ENCODE results near the gene ARID2.
A peak's percentile ranks its signal among the peaks of the same experiment; 100 is the strongest.

The ARID2 gene

GRCh38 chr12:45727980-45728629 lies 1.4 kb upstream of the ARID2 start:
- TF ChIP-seq GATA1 (IDR thresholded peaks at IDR 0.05; ENCODE audit: low read depth, low read length) (no peak), POLR2A (IDR thresholded peaks at IDR 0.05; ENCODE audit: low read length) (no peak)
- no peak for DNase-seq

- TF ChIP-seq GATA1 (IDR thresholded peaks at IDR 0.05; ENCODE audit: low read depth, low read length) (no peak), POLR2A (IDR thresholded peaks at IDR 0.05; ENCODE audit: low read length) (peak; percentile 95)
- DNase-seq, result peak; percentile 96 to 98
Observed at GRCh38 chr12:45728630-45729232, 775 bp upstream of the ARID2 start.

- TF ChIP-seq POLR2A (IDR thresholded peaks at IDR 0.05; ENCODE audit: low read length) (no peak), GATA1 (IDR thresholded peaks at IDR 0.05; ENCODE audit: low read depth, low read length) (no peak)
- peak; percentile 68 to 83 for DNase-seq
Observed at GRCh38 chr12:45730084-45730347, 510 bp downstream of the ARID2 start.

GRCh38 chr12:45730348-45731189 lies 1.1 kb downstream of the ARID2 start:
- TF ChIP-seq GATA1 (IDR thresholded peaks at IDR 0.05; ENCODE audit: low read depth, low read length), result no peak
- no peak for TF ChIP-seq POLR2A (IDR thresholded peaks at IDR 0.05; ENCODE audit: low read length)
- peak; percentile 69 to 81 for DNase-seq

- DNase-seq, result no peak
- TF ChIP-seq POLR2A (IDR thresholded peaks at IDR 0.05; ENCODE audit: low read length) (no peak), GATA1 (IDR thresholded peaks at IDR 0.05; ENCODE audit: low read depth, low read length) (no peak)
Observed at GRCh38 chr12:45731190-45731775, 1.8 kb downstream of the ARID2 start.

- DNase-seq, result peak; percentile 20 to 46
- TF ChIP-seq GATA1 (IDR thresholded peaks at IDR 0.05; ENCODE audit: low read depth, low read length) (no peak), POLR2A (IDR thresholded peaks at IDR 0.05; ENCODE audit: low read length) (no peak)
Observed at GRCh38 chr12:45732250-45732649, 2.7 kb downstream of the ARID2 start.

- TF ChIP-seq GATA1 (IDR thresholded peaks at IDR 0.05; ENCODE audit: low read depth, low read length), result no peak
- TF ChIP-seq POLR2A (IDR thresholded peaks at IDR 0.05; ENCODE audit: low read length), result no peak
- DNase-seq, result peak; percentile 19 to 33
Observed at GRCh38 chr12:45732936-45733335, 3.4 kb downstream of the ARID2 start.

- TF ChIP-seq GATA1 (IDR thresholded peaks at IDR 0.05; ENCODE audit: low read depth, low read length), result no peak
- no peak for TF ChIP-seq POLR2A (IDR thresholded peaks at IDR 0.05; ENCODE audit: low read length)
- no peak for DNase-seq
Observed at GRCh38 chr12:45737638-45738037, 8.1 kb downstream of the ARID2 start.

- peak in 1 of 2 experiments; percentile 8 for DNase-seq
- TF ChIP-seq GATA1 (IDR thresholded peaks at IDR 0.05; ENCODE audit: low read depth, low read length) (no peak), POLR2A (IDR thresholded peaks at IDR 0.05; ENCODE audit: low read length) (no peak)
Observed at GRCh38 chr12:45742590-45742989, 13.1 kb downstream of the ARID2 start.

- no peak for TF ChIP-seq GATA1 (IDR thresholded peaks at IDR 0.05; ENCODE audit: low read depth, low read length)
- TF ChIP-seq POLR2A (IDR thresholded peaks at IDR 0.05; ENCODE audit: low read length), result no peak
- no peak for DNase-seq
Observed at GRCh38 chr12:45743247-45743646, 13.7 kb downstream of the ARID2 start.

GRCh38 chr12:45745861-45746277 lies 16.4 kb downstream of the ARID2 start:
- DNase-seq, result peak; percentile 4 to 18
- no peak for TF ChIP-seq POLR2A (IDR thresholded peaks at IDR 0.05; ENCODE audit: low read length)
- TF ChIP-seq GATA1 (IDR thresholded peaks at IDR 0.05; ENCODE audit: low read depth, low read length), result no peak

GRCh38 chr12:45756666-45757065 lies 27.2 kb downstream of the ARID2 start:
- no peak for TF ChIP-seq GATA1 (IDR thresholded peaks at IDR 0.05; ENCODE audit: low read depth, low read length)
- TF ChIP-seq POLR2A (IDR thresholded peaks at IDR 0.05; ENCODE audit: low read length), result no peak
- DNase-seq, result peak; percentile 6 to 15

GRCh38 chr12:45757172-45757571 lies 27.7 kb downstream of the ARID2 start:
- no peak for DNase-seq
- TF ChIP-seq POLR2A (IDR thresholded peaks at IDR 0.05; ENCODE audit: low read length) (no peak), GATA1 (IDR thresholded peaks at IDR 0.05; ENCODE audit: low read depth, low read length) (no peak)

GRCh38 chr12:45760333-45760732 lies 30.8 kb downstream of the ARID2 start:
- TF ChIP-seq GATA1 (IDR thresholded peaks at IDR 0.05; ENCODE audit: low read depth, low read length) (no peak), POLR2A (IDR thresholded peaks at IDR 0.05; ENCODE audit: low read length) (no peak)

More at GRCh38 chr12:45760333-45760732, 30.8 kb downstream of the ARID2 start:
- DNase-seq, result no peak
